Activated T-cell treated with anti-CD3 and anti-CD28 coated beads, Interleukin-2, amount 50 U/mL, for 72 hours (primary cell): Measurements from ENCODE around the gene PNMA6A. TPM values are rescaled to one million over a fixed set of nuclear protein-coding genes. Genes with fewer than 3 reads are reported as not detected.
"Not testable (repeated sequence)": the region's sequence is repeated elsewhere in the genome, so short reads cannot be mapped to it uniquely, and the experiment has no call there.

Experiments
- ATAC-seq, 2 donors: fragments of 150-1000 bp; cut with Tn5 transposase; replicated peaks in 1 of 2; 2 replicates each; pipeline ENCODE4 v1.10.0; 2021; ENCODE audit warnings: moderate library complexity in 2 of 2, mild to moderate bottlenecking in 1 of 2
- DNase-seq, 2 donors: peaks; one replicate each; pipeline ENCODE4 v3.0.0; 2021 to 2022; ENCODE audit warnings: mixed read lengths in 1 of 2
- H3K27ac Mint-ChIP-seq: one replicate; pipeline ENCODE4 v1.8.0; 2022; ENCODE audit warnings: mild to moderate bottlenecking, moderate library complexity, mixed read lengths
- H3K27me3 Mint-ChIP-seq: one replicate; pipeline ENCODE4 v1.8.0; 2022; ENCODE audit warnings: low read depth, mixed read lengths
- H3K36me3 Mint-ChIP-seq, 2 donors: one replicate each; pipeline ENCODE4 v1.8.0; 2022; ENCODE audit warnings: mixed read lengths in 2 of 2, mild to moderate bottlenecking in 1 of 2; ENCODE audit not compliant: insufficient read depth in 2 of 2
- H3K4me1 Mint-ChIP-seq: one replicate; pipeline ENCODE4 v1.8.0; 2022; ENCODE audit warnings: low read depth, mixed read lengths
- H3K4me3 Mint-ChIP-seq, 2 donors: one replicate each; pipeline ENCODE4 v1.8.0; 2022; ENCODE audit warnings: mild to moderate bottlenecking in 2 of 2, mixed read lengths in 2 of 2, moderate library complexity in 2 of 2
- H3K9me3 Mint-ChIP-seq, 2 donors: one replicate each; pipeline ENCODE4 v1.8.0; 2022; ENCODE audit warnings: mixed read lengths in 2 of 2
- total RNA-seq, 2 donors: library from RNA; stranded (reverse); gene quantifications; one replicate each; pipeline ENCODE4 v1.2.3, GENCODE V29; 2022

Gene PNMA6A
- total RNA-seq, 2 donors from 2014 or later = 0.49 to 0.60 TPM

DNA sequence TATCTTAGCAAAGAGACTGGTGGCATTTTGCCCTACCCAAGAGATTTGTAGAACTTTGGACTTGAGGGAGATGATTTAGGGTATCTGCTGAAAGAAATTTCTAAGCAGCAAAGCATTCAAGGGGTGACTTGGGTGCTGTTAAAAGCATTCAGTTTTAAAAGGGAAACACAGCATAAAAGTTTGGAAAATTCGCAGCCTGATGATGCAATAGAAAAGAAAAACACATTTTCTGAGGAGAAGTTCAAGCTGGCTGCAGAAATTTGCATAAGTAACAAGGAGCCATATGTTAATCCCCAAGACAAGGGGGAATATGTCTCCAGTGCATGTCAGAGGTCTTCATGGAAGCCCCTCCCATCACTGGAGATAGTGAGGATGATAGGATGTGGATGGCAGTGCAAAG, 32.7 kb downstream of the PNMA6A start:
- Mint-ChIP-seq H3K27ac (peak overlapping the region; percentile 3), H3K36me3 (peaks cover 8 to 16% of the 10 kb centered on the region in 2 donors), H3K9me3 (peaks cover 18 to 22% of the 10 kb centered on the region in 2 donors)
- not testable (repeated sequence) for H3K4me3 Mint-ChIP-seq, H3K27me3 Mint-ChIP-seq, DNase-seq, H3K4me1 Mint-ChIP-seq, ATAC-seq

DNA sequence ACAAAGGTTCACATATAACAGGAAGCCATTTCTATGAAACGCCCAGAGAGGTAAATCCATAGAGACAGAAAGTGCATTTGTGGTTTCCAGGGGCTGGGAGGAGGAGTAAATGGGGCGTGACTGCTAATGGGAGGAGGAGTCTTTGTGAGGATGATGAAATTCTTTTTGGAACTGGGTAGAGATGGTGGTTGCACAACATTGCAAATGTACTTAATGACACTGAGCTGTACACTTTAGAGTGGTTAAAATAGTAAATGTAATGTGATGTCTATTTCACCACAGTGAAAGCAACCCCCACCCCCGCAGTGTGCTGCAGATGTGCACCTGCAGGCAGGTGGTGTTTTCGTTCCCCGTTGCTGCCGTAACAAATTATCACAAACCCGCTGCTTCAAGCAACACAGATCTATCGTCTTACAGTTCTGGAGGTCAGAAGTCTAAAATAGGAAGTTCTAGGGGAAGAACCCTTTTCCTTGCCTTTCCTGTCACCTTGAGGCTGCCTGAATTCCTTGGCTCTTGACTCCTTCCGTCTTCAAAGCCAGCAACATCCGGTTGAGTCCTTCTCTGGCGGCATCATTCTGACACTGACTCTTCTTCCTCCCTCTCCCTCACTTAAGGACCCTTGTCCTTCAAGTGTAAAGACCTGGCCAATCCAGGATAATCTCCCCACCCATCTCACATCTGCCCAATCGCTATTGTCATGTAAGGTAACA, 34.0 kb downstream of the PNMA6A start:
- Mint-ChIP-seq H3K27ac (peak overlapping the region; percentile 62), H3K36me3 (peaks cover 8 to 12% of the 10 kb centered on the region in 2 donors), H3K4me3 (peak overlapping the region in 1 of 2 donors; percentile 46), H3K9me3 (peaks cover 15 to 17% of the 10 kb centered on the region in 2 donors)
- ATAC-seq = peak; percentile 67 to 68
- not testable (repeated sequence) for DNase-seq, H3K27me3 Mint-ChIP-seq, H3K4me1 Mint-ChIP-seq

DNA sequence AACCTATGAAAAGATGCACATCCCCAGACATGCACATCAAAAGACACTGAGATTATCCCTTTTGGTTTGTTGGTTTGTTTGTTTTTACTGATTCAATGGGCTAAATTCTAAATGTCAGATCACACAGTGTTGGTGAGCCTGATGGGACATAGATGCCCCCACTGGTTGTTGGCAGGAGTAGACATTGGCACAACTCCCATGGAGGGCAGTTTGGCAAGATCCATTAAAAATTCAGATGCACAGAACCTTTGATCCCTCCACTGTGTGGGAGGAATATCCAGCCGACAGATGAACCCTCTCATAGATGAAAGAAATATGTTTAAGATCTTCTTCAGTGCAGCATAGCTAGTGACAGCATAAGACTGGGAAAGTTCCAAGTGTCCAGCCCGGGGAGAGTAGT, 38.5 kb downstream of the PNMA6A start:
- not testable (repeated sequence) for H3K4me1 Mint-ChIP-seq, H3K27me3 Mint-ChIP-seq, H3K4me3 Mint-ChIP-seq, H3K36me3 Mint-ChIP-seq, DNase-seq, ATAC-seq, H3K27ac Mint-ChIP-seq, H3K9me3 Mint-ChIP-seq

GRCh38 chrX:153113851-153114250, 41.6 kb downstream of the PNMA6A start:
- H3K4me1 Mint-ChIP-seq, H3K4me3 Mint-ChIP-seq, H3K9me3 Mint-ChIP-seq, H3K27ac Mint-ChIP-seq, DNase-seq, H3K27me3 Mint-ChIP-seq, H3K36me3 Mint-ChIP-seq, ATAC-seq: not testable (repeated sequence)

DNA sequence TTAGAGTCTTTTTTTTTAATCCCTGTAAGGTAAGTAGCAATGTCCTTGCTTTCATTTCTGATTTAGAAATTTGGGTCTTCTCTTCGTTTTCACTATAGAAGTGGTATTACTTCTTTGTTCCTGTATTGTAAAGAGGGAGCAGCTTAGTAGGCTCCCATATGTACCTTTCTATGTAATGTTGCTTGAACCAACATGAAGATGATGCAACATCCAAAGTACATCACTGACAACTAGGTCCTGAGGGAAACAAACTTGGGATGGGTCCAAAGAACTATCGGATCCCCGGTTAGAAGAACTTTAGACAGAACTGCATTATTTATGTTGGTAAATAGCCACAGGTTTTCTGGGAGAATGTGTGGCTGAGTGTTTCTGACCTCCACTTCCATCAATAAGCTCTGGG, 45.5 kb downstream of the PNMA6A start:
- not testable (repeated sequence) for ATAC-seq, DNase-seq, H3K4me1 Mint-ChIP-seq, H3K36me3 Mint-ChIP-seq, H3K27me3 Mint-ChIP-seq, H3K9me3 Mint-ChIP-seq, H3K27ac Mint-ChIP-seq, H3K4me3 Mint-ChIP-seq

- not testable (repeated sequence) for H3K4me3 Mint-ChIP-seq, H3K27me3 Mint-ChIP-seq, H3K36me3 Mint-ChIP-seq, DNase-seq, ATAC-seq, H3K27ac Mint-ChIP-seq, H3K9me3 Mint-ChIP-seq, H3K4me1 Mint-ChIP-seq
Measured at GRCh38 chrX:153120230-153120629, 48.0 kb downstream of the PNMA6A start.

DNA sequence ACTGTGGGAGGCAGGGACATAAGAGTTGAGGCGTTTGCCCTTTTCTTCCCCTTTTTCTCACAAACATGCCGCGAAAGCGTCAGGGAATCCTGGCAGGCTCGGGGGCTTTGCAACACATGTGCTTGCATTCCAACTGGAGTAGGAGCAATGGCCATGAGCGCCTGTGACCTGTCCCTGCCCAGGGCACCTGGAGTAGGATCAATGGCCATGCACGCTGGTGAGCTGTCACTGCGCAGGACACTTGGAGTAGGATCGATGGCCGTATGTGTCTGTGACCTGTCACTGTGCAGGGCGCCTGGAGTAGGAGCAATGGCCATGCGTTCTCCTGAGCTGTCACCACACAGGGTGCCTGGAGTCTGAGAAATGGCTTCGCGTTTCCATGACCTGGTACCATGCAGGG, 51.2 kb downstream of the PNMA6A start:
- not testable (repeated sequence) for H3K27ac Mint-ChIP-seq, DNase-seq, ATAC-seq, H3K9me3 Mint-ChIP-seq, H3K4me1 Mint-ChIP-seq, H3K4me3 Mint-ChIP-seq, H3K36me3 Mint-ChIP-seq, H3K27me3 Mint-ChIP-seq

Other genes starting within 250 kb of the PNMA6A start
- 1 to 10 TPM; 4.6 to 6.2 TPM for gene CETN2, start 241.7 kb upstream of the PNMA6A start, total RNA-seq
- 10 to 100 TPM; 10.8 to 13.9 TPM for gene NSDHL, start 241.4 kb upstream of the PNMA6A start, total RNA-seq
- gene ZNF185, start 174.4 kb upstream of the PNMA6A start, total RNA-seq = 1 to 10 TPM; 3.8 to 5.2 TPM
- gene PNMA5, start 78.3 kb upstream of the PNMA6A start, total RNA-seq = under 1 TPM in 1 of 2 donors, not detected in 1; 0.16 TPM
- 1 to 10 TPM; 1.3 to 2.2 TPM for gene PNMA3, start 16.0 kb upstream of the PNMA6A start, total RNA-seq
- not detected for gene MAGEA1, start 106.8 kb downstream of the PNMA6A start, total RNA-seq
- gene PNMA6F, start 249.3 kb downstream of the PNMA6A start, total RNA-seq = not detected